GM10248 (cell line): ENCODE measurements around the gene PIK3R5.
A peak's percentile ranks its signal among the peaks of the same experiment; 100 is the strongest.

Experiments used
- CTCF ChIA-PET: fragments of 300-600 bp; sonication (Branson Sonifier 250); formaldehyde crosslinking; extraction: SDS; loops from one replicate; lab custom pipeline; 2021; ENCODE audit warnings: antibody characterized with exemption; lab: Yijun Ruan, JAX
- POLR2A ChIA-PET: fragments of 350-650 bp; sonication (Branson Sonifier 250); formaldehyde crosslinking; extraction: SDS; loops from one replicate; lab custom pipeline; 2020; ENCODE audit warnings: antibody characterized with exemption; lab: Yijun Ruan, JAX
- DNase-seq: peaks from one replicate; pipeline ENCODE4 v3.0.0; 2012; ENCODE audit errors: extremely low spot score
- CTCF ChIP-seq: IDR thresholded peaks from 2 replicates; pipeline ENCODE4 v1.5.1; 2012; ENCODE audit warnings: mild to moderate bottlenecking, low read depth; ENCODE audit errors: extremely low read depth, missing control alignments, control extremely low read depth

Gene PIK3R5

GRCh38 chr17:8896641-8897635 lies 68.6 kb downstream of the PIK3R5 start:
- ChIA-PET CTCF (interaction anchor here (2.5 to 5.6 kb wide), 5 partner anchors 8 to 101 kb away, joined by 11 to 67 read pairs (median 24); no protein-coding TSS in a partner anchor), POLR2A (no interaction called here)
- no peak for TF ChIP-seq CTCF
- DNase-seq, result no peak

GRCh38 chr17:8896087-8896486 lies 69.4 kb downstream of the PIK3R5 start:
- ChIA-PET CTCF (interaction anchor here (1.0 to 4.9 kb wide), 18 partner anchors 9 to 129 kb away, joined by 3 to 67 read pairs (median 8); partner anchors contain the start of genes MFSD6L, PIK3R5 and PIK3R6), POLR2A (no interaction called here)
- no peak for TF ChIP-seq CTCF
- DNase-seq, result no peak

GRCh38 chr17:8894673-8895578 lies 70.6 kb downstream of the PIK3R5 start:
- DNase-seq, result peak; percentile 79
- ChIA-PET CTCF (interaction anchor here (0.7 to 4.9 kb wide), 46 partner anchors 10 to 834 kb away, joined by 3 to 67 read pairs (median 5); partner anchors contain the start of genes MFSD6L, PIK3R5 and PIK3R6), POLR2A (interaction anchor here (1.0 to 1.4 kb wide), 3 partner anchors 17 to 65 kb away, joined by 3 to 9 read pairs (median 3); no protein-coding TSS in a partner anchor)
- peak; percentile 72 for TF ChIP-seq CTCF

GRCh38 chr17:8894202-8894671 lies 71.3 kb downstream of the PIK3R5 start:
- TF ChIP-seq CTCF, result no peak
- ChIA-PET CTCF (interaction anchor here (0.8 to 4.9 kb wide), 39 partner anchors 11 to 834 kb away, joined by 3 to 67 read pairs (median 6); partner anchors contain the start of genes MFSD6L, PIK3R5 and PIK3R6), POLR2A (interaction anchor here (1.0 to 1.4 kb wide), 3 partner anchors 17 to 65 kb away, joined by 3 to 9 read pairs (median 3); no protein-coding TSS in a partner anchor)
- DNase-seq, result no peak

- DNase-seq, result no peak
- CTCF ChIA-PET, result interaction anchor here (0.8 to 4.9 kb wide), 27 partner anchors 12 to 833 kb away, joined by 3 to 67 read pairs (median 8); partner anchors contain the start of genes MFSD6L, PIK3R5 and PIK3R6
- POLR2A ChIA-PET, result interaction anchor here (1.4 kb wide), 1 partner anchor 64 kb away, joined by 3 read pairs; no protein-coding TSS in a partner anchor
- no peak for TF ChIP-seq CTCF
These were observed 71.8 kb downstream of the PIK3R5 start for GRCh38 chr17:8893621-8894201.
